DOHH2 (cell line): ENCODE measurements around the gene TREML4.

Experiments
- H3F3A ChIP-seq: fragments of 200-600 bp; sonication (generic), shearing (Covaris generic); 2 replicates; pipeline ENCODE4 v1.6.0; 2016; ENCODE audit warnings: antibody characterized with exemption, mild to moderate bottlenecking; ENCODE audit not compliant: control insufficient read depth, insufficient read depth
- H3K27ac ChIP-seq: fragments of 200-600 bp; sonication (generic); 2 replicates; pipeline ENCODE4 v1.5.1; 2014; ENCODE audit warnings: low read depth, mild to moderate bottlenecking, low read length, moderate library complexity
- H3K27me3 ChIP-seq: fragments of 200-600 bp; sonication (generic); 2 replicates; pipeline ENCODE4 v1.6.1; 2014; ENCODE audit warnings: mild to moderate bottlenecking, low read length, mixed read lengths; ENCODE audit not compliant: control insufficient read depth
- H3K36me3 ChIP-seq: fragments of 200-600 bp; sonication (generic); 2 replicates; pipeline ENCODE4 v1.6.1; 2014; ENCODE audit warnings: mild to moderate bottlenecking, low read length, moderate library complexity, mixed read lengths; ENCODE audit not compliant: control insufficient read depth
- H3K4me1 ChIP-seq: fragments of 200-600 bp; sonication (generic); 2 replicates; pipeline ENCODE4 v1.6.1; 2014; ENCODE audit warnings: mild to moderate bottlenecking, low read length, mixed read lengths; ENCODE audit not compliant: control insufficient read depth
- H3K4me2 ChIP-seq: fragments of 200-600 bp; sonication (generic); 2 replicates; pipeline ENCODE4 v1.6.0; 2014; ENCODE audit warnings: mild to moderate bottlenecking, low read length, moderate library complexity
- H3K4me3 ChIP-seq: fragments of 200-600 bp; sonication (generic); 2 replicates; pipeline ENCODE4 v1.5.1; 2014; ENCODE audit warnings: mild to moderate bottlenecking, low read length, mixed read lengths
- H3K79me2 ChIP-seq: fragments of 200-600 bp; sonication (generic); 2 replicates; pipeline ENCODE4 v1.6.1; 2014; ENCODE audit warnings: mild to moderate bottlenecking, low read length, mixed read lengths; ENCODE audit not compliant: control insufficient read depth
- H3K9me2 ChIP-seq: fragments of 200-600 bp; sonication (generic); replicated peaks from 2 replicates; pipeline ENCODE4 v1.6.1; 2014; ENCODE audit warnings: mild to moderate bottlenecking, low read length, mixed read lengths; ENCODE audit not compliant: control insufficient read depth
- H3K9me3 ChIP-seq: fragments of 200-600 bp; sonication (generic); 2 replicates; pipeline ENCODE4 v1.6.1; 2014; ENCODE audit warnings: antibody characterized with exemption, low read length, mixed read lengths; ENCODE audit not compliant: control insufficient read depth, insufficient read depth
- H4K20me1 ChIP-seq: fragments of 200-600 bp; sonication (generic); 2 replicates; pipeline ENCODE4 v1.6.0; 2014; ENCODE audit warnings: low read depth, mild to moderate bottlenecking, antibody characterized with exemption, low read length, moderate library complexity; ENCODE audit not compliant: control insufficient read depth, insufficient read depth
- EZH2phosphoT487 ChIP-seq: fragments of 200-600 bp; sonication (generic); IDR thresholded peaks from 2 replicates; pipeline ENCODE4 v1.6.1; 2017; ENCODE audit warnings: borderline replicate concordance, mild to moderate bottlenecking, antibody characterized with exemption, low read length, moderate library complexity, mixed read lengths
- TF ChIP-seq, protein P1 (sequence below): fragments of 200-600 bp; sonication (generic); IDR thresholded peaks from one replicate; pipeline ENCODE4 v1.5.1; 2014; ENCODE audit warnings: antibody characterized with exemption, mild to moderate bottlenecking, low read depth, low read length; ENCODE audit not compliant: poor library complexity, severe bottlenecking

Gene TREML4

DNA sequence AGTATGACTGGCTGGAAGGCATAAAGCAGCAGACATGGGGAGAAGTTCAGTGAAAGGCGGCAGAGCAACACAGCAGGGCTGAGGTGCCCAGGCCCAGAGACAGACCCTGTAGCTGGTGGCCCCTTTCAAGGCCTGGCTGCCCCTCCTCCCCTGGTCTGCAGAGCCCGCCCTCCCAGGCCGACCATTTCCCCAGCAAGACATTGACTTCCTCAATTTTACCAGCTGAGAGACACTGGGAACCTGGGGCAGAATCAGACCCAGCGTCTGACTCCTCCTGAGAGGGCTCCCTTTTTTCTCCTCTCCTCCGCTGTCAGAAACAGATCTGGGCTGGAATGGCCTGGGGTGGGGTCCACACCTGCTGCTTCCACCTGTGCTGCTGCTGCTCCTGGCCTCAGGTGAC, at the start of gene TREML4:
TSS of gene TREML4 (plus strand) at position 254 of the 400 bp plus-strand sequence. CDS start at position 333, 79 bp downstream.
- no peak within 1 kb of the TSS for H3K4me2 ChIP-seq
- H3K27me3 ChIP-seq, result peaks cover 10% of the 10 kb centered on the region
- TF ChIP-seq EZH2phosphoT487, result no peak
- TF ChIP-seq, protein P1, sequence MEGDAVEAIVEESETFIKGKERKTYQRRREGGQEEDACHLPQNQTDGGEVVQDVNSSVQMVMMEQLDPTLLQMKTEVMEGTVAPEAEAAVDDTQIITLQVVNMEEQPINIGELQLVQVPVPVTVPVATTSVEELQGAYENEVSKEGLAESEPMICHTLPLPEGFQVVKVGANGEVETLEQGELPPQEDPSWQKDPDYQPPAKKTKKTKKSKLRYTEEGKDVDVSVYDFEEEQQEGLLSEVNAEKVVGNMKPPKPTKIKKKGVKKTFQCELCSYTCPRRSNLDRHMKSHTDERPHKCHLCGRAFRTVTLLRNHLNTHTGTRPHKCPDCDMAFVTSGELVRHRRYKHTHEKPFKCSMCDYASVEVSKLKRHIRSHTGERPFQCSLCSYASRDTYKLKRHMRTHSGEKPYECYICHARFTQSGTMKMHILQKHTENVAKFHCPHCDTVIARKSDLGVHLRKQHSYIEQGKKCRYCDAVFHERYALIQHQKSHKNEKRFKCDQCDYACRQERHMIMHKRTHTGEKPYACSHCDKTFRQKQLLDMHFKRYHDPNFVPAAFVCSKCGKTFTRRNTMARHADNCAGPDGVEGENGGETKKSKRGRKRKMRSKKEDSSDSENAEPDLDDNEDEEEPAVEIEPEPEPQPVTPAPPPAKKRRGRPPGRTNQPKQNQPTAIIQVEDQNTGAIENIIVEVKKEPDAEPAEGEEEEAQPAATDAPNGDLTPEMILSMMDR, result no peak
- H3K27ac ChIP-seq, result no peak within 1 kb of the TSS
- no peaks in the 10 kb centered on the region for H3K9me3 ChIP-seq
- H3K79me2 ChIP-seq, result no peaks in the 10 kb centered on the region
- no peaks in the 10 kb centered on the region for H4K20me1 ChIP-seq
- no peaks in the 10 kb centered on the region for H3K9me2 ChIP-seq
- H3K4me1 ChIP-seq, result no peaks in the 10 kb centered on the region
- H3K4me3 ChIP-seq, result no peak within 1 kb of the TSS
- no peaks in the 10 kb centered on the region for H3K36me3 ChIP-seq
- no peaks in the 10 kb centered on the region for H3F3A ChIP-seq

- 0 out of 2 replicates have a peak, but pooled peaks cover 3% of the 10 kb centered on the region for H3K27me3 ChIP-seq
- no peak overlapping the region for H3K27ac ChIP-seq
- peaks cover 13% of the 10 kb centered on the region for H3K4me1 ChIP-seq
Observed at GRCh38 chr6:41179163-41179562, 49.0 kb upstream of the TREML4 start.

GRCh38 chr6:41181566-41181965, 46.6 kb upstream of the TREML4 start:
- Histone ChIP-seq H3K79me2 (no peaks in the 10 kb centered on the region), H3K36me3 (no peaks in the 10 kb centered on the region), H3K9me2 (no peaks in the 10 kb centered on the region), H3K4me2 (no peak overlapping the region), H3F3A (no peaks in the 10 kb centered on the region), H3K27me3 (0 out of 2 replicates have a peak, but pooled peaks cover 3% of the 10 kb centered on the region), H3K4me1 (peaks cover 20% of the 10 kb centered on the region), H3K4me3 (no peak overlapping the region), H4K20me1 (no peaks in the 10 kb centered on the region), H3K9me3 (no peaks in the 10 kb centered on the region), H3K27ac (no peak overlapping the region)
- TF ChIP-seq EZH2phosphoT487, result no peak
- TF ChIP-seq, protein P1, result no peak

More at GRCh38 chr6:41179163-41179562, 49.0 kb upstream of the TREML4 start:
- Histone ChIP-seq H4K20me1 (no peaks in the 10 kb centered on the region), H3K9me3 (no peaks in the 10 kb centered on the region), H3F3A (no peaks in the 10 kb centered on the region), H3K4me2 (no peak overlapping the region), H3K36me3 (no peaks in the 10 kb centered on the region), H3K9me2 (no peaks in the 10 kb centered on the region), H3K4me3 (no peak overlapping the region), H3K79me2 (no peaks in the 10 kb centered on the region)
- TF ChIP-seq, protein P1, result no peak
- no peak for TF ChIP-seq EZH2phosphoT487
